Right hindlimb (tissue), 1 donor: ENCODE results near the gene GOLGA6L7.
"Not testable (repeated sequence)": the region's sequence is repeated elsewhere in the genome, so short reads cannot be mapped to it uniquely, and the experiment has no call there.

Experiments
- DNase-seq: peaks from one replicate; pipeline ENCODE4 v3.0.0-alpha.2; 2018

GOLGA6L7 gene

DNA sequence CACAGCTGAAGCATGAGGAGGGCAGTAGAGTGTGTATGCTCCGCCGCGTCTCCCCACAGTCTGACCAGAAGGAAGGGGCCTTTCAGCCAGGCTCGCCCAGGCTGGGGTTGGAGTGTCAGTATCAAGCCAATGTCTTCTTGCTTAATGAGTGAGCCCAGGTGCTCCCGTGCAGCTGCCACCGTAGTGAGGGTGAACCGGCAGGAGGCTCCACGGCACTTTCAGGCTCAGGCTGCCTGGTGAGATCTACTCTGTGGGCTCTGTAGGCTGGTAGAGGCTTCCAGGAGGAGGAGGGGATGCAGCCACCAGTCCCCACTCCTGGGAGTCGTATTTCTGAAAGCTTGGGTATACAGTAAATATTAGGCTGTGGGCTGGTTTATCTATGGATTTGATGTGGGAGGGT, 8.2 kb downstream of the GOLGA6L7 start:
- not testable (repeated sequence) for DNase-seq

DNA sequence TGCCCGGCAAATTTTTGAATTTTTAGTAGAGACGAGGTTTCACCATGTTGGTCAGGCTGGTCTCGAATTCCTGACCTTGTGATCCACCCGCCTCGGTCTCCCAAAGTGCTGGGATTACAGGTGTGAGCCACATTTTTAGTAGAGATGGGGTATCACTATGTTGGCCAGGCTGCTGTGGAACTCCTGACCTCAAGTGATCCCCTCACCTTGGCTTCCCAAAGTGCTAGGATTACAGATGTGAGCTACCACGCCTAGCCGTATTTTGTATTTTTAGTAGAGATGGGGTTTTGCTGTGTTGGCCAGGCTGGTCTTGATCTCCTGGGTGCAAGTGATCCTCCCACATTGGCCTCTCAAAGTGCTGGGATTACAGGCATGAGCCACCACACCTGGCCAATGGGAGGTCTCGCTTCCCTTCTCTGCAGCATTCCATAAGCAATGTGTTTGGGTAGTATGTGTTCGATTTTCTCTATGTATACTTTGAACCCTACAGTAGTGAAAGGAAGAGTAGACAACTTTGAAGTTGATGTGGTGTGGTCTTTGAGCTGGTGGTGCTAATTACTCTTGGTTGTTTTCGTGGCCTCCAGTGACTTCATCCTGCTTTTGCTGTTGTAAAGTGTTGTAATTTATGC, 13.4 kb downstream of the GOLGA6L7 start:
- DNase-seq = not testable (repeated sequence)

DNA sequence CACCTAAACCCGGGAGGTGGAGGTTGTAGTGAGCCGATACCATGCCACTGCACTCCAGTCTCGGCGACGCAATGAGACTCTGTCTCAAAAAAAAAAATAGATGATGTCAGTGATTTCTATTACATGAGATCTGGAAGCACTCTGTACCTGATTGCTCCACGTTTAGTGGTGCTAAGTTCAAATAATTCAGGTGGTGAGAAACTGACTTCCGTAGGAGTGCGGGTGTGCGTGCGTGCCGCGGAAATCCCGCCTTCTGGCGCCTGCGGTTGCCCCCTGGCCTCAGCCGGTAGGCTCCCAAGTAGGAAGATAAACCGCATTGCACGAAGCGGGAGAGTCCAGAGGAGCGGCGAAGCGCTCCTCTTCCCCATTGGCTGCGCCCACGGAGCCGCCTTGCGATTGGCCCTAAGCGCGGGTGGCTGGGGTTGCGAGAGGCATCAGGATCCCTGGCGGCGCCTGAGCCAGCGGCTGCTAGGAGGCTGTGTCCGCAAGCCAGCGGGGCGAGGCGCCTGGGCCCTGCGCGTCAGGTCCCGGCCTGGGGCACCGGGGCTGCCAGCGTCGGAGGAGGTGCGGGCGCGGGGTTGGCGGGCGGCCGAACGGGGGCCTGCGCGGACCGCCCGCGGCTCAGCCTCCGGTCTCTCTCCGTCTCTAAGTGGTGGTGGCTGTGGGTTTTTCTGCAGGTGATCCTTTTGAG, 16.4 kb downstream of the GOLGA6L7 start:
- peak; percentile 72 for DNase-seq

DNA sequence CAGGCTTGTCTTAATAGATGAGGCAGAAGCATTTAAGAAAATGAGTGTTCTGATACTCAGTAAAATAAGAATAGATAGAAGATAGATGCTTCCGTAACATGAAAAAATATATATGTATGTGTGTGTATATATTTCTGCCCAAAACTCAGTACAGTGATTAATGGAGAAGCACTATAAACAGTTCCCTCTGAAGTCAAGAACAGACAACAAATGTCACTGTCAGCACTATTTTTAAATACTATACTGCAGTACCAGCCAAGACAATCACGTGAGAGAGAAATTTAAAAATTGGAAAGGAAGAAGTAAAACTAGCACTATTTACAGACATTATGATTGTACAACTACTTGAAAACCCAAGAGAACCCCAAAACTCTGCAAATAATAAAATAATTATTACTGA, 27.0 kb downstream of the GOLGA6L7 start:
- not testable (repeated sequence) for DNase-seq

DNA sequence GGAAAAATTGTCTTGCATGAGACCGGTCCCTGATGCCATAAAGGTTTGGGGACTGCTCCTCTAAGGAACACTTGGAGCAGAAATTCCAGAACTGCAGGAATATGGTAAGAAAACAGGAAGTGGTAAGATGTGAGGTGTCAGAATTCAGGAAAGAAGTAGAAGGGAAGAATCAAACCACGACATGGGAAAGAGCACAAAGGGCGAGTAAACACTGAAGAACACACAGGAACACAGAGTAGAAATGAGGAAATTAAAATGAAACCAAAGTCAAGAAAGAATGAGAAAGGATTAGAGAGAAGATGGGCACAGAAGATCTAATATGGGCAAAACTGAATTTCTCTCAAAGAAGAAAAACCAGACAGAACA, 28.5 kb downstream of the GOLGA6L7 start:
- not testable (repeated sequence) for DNase-seq

DNA sequence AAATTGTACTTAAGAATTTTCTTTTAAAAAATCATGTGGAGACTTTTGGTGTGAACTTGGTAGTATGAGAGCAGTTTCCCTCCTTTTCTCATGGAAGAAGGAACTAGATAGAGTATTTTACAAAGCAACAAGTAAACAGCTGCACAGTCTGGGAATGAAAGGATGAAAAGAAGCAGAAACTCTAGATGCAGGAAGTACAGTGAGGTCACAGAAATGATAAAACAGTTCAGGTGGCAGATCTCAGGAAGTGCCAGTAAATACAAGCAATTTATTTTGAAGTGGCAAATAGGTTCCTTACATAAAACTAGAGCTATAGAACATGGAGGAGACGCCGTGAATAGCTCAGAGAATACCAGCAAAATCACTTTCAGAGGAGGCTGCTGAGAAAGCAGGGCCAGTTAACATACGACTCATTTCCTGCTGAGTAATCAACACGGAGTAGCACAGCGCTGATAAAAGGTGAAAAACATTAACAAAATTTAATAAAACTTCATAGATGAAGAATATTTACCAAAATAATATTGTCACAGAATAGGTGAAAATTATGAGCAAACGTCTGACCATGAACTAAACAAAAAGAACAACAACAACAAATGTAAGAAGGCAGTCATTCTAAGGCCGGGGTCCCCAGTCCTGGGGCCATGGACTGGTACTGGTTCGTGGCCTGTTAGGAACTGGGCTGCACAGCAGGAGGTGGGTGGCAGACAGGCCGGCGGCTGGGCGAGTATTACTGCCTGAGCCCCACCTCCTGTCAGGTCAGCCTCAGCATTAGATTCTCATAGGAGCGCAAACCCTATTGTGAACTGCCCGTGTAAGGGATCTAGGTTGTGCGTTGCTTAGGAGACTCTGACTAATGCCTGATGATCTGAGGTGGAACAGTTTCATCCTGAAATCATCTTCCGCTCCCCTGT, 29.2 kb downstream of the GOLGA6L7 start:
- DNase-seq = not testable (repeated sequence)

DNA sequence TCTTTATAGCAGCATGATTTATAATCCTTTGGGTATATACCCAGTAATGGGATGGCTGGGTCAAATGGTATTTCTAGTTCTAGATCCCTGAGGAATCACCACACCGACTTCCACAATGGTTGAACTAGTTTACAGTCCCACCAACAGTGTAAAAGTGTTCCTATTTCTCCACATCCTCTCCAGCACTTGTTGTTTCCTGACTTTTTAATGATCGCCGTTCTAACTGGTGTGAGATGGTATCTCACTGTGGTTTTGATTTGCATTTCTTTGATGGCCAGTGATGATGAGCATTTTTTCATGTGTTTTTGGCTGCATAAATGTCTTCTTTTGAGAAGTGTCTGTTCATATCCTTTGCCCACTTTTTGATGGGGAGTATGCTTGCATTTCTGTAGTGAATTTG, 30.3 kb downstream of the GOLGA6L7 start:
- DNase-seq = not testable (repeated sequence)

DNA sequence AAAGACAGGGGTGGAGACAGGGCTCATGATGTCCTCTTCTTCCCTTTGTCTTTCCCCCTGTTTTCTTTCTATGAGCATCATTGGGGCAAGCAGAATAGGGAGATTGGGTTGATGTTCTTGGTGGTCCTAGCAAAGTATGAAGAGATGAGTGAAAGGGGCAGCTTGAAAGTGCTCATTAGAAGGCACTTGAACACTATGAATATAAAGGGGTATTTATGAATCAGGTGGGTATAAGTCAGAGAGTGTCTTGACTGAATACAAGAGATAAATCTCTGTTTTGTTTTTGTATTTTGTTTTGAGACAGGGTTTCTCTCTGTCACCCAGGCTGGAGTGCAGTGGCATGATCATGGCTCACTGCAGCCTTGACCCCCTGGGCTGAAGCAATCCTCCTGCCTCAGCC, 34.4 kb downstream of the GOLGA6L7 start:
- DNase-seq = not testable (repeated sequence)

DNA sequence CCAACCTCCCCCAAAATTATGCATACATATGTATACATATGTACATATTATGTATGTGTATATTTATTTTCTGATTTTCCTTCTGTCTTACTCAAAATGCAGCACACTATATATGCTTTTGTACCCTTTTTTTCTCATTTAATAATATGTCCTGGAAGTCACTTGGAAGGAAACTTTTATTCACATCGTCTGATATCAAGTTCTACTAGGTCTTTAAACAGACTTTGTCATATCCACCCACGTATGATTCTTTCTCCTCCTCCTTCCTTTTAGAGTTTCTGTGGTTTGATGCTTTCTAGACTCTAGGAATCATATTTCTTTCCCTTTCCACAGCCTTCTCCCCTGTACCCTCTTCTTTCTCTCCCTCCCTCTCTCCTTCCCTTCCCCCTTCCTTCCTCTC, 35.1 kb downstream of the GOLGA6L7 start:
- DNase-seq = not testable (repeated sequence)

DNA sequence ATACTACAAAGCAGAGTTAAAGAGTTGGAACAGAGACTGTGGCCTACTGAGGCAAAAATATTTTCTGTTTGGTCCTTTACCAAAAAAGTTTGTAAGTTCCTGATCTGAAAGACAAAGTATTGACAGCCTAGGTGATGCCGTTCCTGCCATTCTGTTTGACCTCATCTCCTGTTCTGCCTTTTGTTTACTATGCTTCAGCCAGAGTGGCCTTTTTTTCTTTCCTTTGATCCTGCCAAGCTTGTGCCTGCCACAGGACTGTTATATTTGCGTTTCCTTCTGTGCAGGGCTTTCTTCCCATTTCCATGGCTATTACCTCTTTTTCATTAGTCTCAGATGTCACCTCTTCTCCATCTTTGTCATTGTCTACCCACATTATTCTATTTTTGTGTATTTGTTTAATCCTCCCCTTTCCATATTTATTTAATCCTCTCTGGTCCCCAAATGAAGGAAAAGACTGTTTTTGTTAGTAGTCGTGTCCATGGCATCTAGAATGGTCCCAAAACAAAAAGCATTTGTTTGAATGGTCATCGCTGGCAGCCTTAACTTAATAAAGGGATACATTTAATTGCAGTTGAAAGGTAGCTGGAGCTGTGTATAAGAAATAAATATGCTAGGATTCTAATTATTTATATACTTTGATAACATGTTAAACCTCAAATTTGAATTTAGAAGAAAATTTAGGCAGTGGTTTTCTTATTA, 36.4 kb downstream of the GOLGA6L7 start:
- DNase-seq = not testable (repeated sequence)

DNA sequence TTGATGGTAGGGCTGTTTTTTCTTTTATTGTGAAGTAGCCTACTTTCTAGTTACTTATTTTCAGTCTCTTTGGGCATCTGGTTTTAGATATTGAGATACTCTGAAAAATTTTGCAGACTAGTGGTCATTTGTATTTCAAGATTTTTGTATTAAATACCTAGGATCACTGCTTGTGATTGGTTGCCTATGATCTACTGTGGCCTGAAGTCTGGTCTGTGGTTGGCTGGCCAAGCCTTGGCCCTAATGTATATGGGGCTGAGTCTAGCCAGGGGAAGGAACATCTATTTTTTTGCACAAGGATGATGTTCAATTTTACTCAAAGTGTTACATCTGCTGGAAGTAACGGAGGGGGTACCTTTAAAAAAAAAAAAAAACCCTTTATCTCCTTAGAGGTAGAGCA, 38.0 kb downstream of the GOLGA6L7 start:
- DNase-seq = not testable (repeated sequence)

DNA sequence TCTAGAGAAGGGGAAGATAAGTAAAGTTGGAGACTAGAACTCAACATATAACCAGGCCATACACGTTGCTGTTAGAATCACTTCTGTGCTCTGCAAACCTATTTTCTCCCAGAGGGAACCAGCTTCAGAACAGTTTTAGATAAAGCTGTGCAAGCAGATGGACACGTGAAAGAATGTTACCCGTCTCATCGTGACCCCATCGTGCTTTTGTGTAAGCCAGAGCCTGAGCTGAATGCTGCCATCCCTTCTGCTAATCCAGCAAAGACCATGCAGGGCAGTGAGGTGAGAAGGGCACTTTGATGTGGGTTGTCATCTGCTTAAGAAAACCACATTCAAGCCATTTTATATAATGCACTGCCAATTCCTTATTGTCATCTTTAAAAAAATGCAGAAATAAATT, 40.3 kb downstream of the GOLGA6L7 start:
- DNase-seq = not testable (repeated sequence)

DNA sequence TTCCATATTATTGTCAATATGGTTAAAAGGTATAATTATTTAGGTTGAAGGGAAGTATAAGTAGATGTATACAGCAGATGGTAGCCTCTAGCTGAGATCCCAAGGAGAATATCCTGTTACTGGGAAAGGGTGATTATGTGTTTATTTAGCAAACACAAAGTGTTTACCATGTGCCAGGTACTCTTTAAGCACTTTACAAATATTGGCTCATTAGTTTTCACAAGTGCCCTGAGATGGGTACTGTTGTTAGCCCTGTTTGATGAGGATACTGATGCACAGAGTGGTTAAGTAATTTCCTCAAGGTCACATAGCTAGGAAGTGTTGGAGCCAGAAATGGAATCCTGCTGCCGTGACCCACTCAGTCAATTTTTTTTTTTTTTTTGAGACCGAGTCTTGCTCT, 48.1 kb downstream of the GOLGA6L7 start:
- DNase-seq = not testable (repeated sequence)

DNA sequence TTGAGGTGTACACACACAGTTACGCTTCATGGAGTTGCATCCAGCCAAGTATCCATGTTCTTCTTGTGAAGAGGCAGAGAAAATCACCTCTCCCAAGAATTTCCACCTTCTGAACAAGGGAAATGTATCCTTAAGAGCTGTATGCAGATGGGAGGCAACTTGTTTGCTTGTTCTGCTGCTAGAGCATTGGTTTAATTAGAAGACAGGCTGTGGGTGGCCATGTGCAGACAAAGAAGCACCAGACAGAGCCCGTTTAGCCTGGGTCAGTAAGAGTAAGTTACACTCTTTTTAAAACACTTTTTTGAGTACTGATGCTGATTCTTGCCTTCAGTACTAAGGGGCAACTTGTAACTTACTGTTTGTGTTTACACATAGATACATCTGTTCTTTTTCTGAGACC, 50.2 kb downstream of the GOLGA6L7 start:
- not testable (repeated sequence) for DNase-seq

DNA sequence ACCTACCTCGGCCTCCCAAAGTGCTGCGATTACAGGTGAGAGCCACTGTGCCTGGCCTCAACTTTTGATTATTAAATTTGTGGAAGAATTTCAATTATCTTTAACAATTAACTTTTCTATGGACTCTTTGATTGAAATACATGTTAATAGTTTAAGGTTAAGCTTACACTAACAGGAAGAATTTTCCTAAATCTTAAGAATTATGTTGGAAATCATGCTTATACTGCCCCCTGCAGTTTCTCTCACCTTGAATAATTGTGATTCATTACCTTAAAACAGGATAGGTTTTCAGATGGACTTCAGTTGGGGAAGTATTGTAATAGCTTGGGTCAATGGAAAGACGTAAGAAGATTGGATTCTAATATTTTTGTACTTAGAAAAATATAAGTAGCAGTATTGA, 54.2 kb downstream of the GOLGA6L7 start:
- DNase-seq = not testable (repeated sequence)
